GM08714 (cell line): ENCODE results near the gene VCAN.

Experiments
- H3K4me3 ChIP-seq: fragments of 200-500 bp; sonication (Bioruptor generic); 2 replicates; pipeline ENCODE4 v1.5.1; 2014; ENCODE audit warnings: mild to moderate bottlenecking, low read length, inconsistent platforms
- ZNF274 ChIP-seq: IDR thresholded peaks from 2 replicates; pipeline ENCODE4 v1.6.1; 2012; ENCODE audit warnings: mild to moderate bottlenecking, low read depth, low read length

The VCAN gene

DNA sequence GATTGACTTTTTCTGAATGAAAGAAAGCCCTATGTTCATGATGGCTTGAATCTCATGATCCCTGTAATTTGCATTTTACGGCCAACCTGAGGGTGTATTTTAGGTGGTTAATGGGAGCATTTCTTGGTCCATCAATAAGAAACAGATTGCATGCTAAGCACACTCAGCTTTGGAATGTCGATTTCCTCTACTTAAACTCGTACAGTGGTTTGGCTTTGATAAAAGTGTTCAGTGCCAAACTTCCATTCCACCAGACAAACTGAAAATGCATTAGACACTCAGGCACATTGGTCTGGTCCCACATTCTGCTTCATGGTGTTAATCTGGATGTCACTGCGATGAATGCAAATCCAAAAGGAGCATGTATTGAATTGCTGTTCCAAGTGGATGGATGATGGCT lies 77.0 kb downstream of the VCAN start:
- H3K4me3 ChIP-seq: no peak overlapping the region
- no peak for TF ChIP-seq ZNF274

- no peak for TF ChIP-seq ZNF274
- no peak overlapping the region for H3K4me3 ChIP-seq
Observed at GRCh38 chr5:83549076-83549475, 77.5 kb downstream of the VCAN start.

- TF ChIP-seq ZNF274: no peak
- no peak overlapping the region for H3K4me3 ChIP-seq
Observed at GRCh38 chr5:83549674-83550073, 78.1 kb downstream of the VCAN start.

GRCh38 chr5:83551821-83552220 lies 80.3 kb downstream of the VCAN start:
- no peak for TF ChIP-seq ZNF274
- H3K4me3 ChIP-seq: no peak overlapping the region

DNA sequence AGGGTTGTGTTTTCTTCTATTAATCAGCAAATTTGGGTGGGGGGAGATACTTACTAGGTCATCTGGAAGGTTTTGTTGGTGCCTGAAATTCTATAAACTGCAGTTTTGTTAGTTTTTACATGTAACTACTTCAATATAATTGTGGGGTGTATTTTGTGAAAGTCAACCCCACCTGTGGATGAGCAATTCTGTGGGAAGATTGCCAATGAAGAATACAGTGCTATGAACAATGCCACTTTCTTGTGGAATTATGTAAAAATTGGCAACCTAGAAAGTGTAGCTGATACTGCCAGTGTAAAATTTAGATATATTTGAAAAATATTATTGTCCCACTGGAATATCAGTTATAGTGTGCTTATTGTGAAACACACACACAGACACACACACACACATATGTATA lies 80.7 kb downstream of the VCAN start:
- no peak for TF ChIP-seq ZNF274
- H3K4me3 ChIP-seq: no peak overlapping the region

GRCh38 chr5:83553000-83553486 lies 81.5 kb downstream of the VCAN start:
- H3K4me3 ChIP-seq: no peak overlapping the region
- TF ChIP-seq ZNF274: no peak

DNA sequence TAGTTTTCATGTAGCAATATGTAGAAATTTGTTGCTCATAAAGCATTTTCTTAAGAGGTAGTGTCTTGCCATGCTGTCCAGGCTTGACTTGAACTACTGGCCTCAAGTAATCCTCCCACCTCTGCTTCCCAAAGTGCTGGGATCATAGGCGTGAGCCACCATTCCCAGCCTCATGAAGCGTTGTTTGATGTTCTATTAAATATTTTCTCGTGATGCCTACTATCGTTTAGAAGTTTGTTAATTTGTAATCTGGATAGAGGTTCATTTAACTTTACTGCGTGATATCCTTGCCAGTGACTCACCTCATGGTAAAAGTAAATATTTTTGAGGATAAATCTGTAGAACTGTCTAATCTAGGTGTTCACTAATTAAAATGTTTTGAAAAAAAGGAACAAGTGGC lies 82.6 kb downstream of the VCAN start:
- TF ChIP-seq ZNF274: no peak
- H3K4me3 ChIP-seq: no peak overlapping the region

- no peak for TF ChIP-seq ZNF274
- H3K4me3 ChIP-seq: no peak overlapping the region
Observed at GRCh38 chr5:83554686-83555085, 83.1 kb downstream of the VCAN start.

DNA sequence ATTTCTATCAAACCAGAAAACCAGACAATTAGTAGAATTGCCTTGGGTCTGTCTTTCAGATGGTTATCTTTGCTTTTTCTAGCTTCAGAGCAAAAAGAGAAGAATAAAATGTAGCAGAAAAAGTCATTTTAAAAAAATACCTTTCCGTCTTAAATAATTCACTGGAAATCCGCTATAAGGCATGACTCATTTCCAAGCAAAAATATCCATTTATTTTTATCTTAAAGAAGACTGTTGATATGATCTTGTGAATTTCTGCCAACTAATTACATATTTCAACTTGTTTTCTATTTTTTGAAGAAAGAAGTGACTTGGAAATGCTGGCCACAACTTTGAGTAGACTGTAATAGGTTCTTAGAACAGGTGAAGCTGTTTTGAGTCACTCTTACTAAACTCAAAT lies 83.7 kb downstream of the VCAN start:
- no peak for TF ChIP-seq ZNF274
- no peak overlapping the region for H3K4me3 ChIP-seq

DNA sequence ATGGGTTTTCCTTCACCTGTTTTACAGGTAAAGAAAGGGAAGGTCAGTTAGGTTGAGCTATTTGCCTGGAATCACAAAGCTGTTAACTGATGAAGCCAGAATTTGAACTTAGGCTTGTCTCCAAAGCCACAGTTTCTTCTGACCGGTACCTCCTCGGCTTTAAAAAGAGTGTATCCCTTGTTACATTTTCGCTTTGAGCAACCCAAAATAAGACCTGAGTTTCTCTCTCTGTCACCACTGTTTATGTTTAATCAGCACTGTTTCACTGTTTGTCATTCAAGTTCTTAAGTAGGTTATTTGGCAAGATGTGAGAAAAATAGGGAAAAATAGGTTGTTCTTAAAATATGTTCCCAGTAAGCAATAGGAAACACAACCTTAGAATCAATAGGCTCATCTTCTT lies 84.6 kb downstream of the VCAN start:
- no peak overlapping the region for H3K4me3 ChIP-seq
- TF ChIP-seq ZNF274: no peak

DNA sequence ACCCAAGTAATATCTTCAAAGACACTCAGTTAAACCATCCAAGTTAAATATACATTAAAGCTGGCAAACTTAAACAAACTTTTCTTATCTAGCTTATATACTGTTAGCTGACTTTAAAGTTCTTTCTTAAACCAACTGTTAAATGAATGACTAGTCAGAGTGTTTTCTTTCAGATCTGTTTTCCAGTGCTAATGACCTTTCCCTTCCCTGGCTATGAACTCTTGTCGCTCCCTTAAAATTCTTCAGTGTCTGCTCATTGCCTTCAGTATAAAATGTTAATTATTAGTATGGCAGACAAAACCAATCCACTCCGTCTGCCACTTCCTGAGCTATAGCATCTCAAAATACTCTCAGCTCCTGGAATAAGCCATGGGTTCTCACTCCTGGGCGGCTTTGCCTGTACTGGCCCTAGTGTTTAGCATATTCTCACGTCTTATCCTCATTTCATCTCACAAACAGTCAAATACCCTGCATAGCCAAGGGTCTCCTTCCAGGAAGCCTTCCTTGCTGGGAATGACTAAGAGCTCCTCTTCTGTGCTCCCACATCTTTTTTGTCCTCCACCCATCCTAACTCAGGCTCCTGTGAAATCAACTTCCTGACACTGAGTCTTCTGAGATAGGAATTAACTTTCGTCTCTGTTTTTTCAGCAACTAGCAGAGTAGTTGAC lies 87.7 kb downstream of the VCAN start:
- TF ChIP-seq ZNF274: no peak
- H3K4me3 ChIP-seq: no peak overlapping the region

DNA sequence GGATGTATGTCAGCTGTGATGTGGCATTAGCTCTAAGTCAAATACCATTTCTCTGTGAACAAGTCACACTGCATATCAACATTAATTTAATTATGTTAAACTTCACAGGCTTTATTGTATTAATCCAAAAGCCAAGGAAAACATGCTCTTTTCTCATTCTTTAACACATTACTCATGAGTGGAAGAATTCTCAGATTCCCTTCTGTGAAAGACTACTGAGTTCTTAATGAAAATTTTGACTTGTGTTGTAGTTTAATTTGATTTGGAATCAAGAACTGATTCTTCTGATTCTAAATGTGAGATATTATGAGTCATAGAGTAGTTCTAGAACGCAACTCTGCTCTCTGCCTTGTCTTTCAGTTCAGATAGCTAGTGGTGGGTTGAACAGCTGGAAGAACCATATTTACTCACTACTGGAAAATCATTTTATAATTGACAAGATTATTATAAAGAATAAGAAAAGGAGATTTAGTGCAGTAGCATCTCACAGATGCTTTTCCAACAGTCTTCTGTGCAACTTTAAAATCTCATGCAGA lies 90.6 kb downstream of the VCAN start:
- H3K4me3 ChIP-seq: no peak overlapping the region
- TF ChIP-seq ZNF274: no peak

DNA sequence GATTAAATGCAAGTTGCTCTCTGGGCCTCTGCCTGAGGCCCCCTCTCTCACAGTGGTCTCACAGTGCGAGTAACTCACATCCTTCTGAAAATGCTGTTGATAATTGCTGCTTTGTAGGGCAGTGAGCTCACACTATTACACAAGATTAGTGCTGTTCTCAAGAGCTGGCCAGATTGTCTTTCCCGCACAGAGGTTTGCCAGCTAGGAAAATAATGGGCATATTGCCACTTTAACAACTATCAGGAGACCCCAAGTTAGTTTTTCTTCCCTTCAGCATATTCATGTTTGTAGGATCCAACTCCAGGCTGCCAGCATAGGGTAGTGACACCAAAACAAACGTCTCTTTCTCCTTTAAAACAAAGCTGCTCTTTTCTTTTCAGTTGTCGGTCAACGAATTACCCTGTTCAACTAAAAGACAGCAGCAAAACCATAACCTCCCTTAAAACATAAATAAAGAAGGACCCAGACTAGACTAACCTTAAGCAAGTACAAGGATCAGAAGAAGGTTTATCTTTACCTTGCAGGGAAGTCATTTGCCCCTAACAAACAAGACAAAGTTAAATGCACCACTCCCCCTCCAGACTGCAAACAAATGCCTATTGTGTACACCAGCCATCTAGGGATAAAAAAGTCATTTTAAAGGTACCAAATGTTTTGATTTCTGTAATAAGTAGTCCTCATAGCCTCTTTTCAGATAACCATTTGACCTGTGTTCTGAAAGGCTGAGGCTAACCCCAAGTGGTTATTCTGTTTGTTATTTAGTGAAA lies 91.4 kb downstream of the VCAN start:
- TF ChIP-seq ZNF274: no peak
- no peak overlapping the region for H3K4me3 ChIP-seq

DNA sequence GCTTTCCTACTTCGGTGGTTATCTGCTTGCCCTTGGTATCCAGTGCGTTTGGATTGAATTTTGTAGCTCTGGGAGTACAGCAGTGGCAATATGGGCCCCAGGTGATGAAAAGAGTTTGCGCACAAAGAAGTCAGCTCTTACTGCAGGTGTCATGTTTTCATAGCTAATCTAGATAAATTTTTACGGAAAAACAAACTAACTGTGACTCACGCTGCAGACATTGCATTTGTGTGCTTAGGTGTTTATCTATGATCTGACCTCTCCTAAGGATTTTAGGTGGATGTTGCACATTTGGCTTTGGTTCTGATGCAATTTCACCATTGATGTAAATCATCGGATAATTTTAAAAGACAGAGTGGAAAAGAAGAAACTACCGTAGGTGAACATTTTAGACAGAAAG lies 92.1 kb downstream of the VCAN start:
- no peak for TF ChIP-seq ZNF274
- H3K4me3 ChIP-seq: no peak overlapping the region
